A673 (cell line): Measurements from ENCODE around the gene COL4A6.

Experiments
- EZH2 ChIP-seq: fragments of 200-600 bp; sonication (generic); IDR thresholded peaks from 2 replicates; pipeline ENCODE4 v1.6.1; 2017; ENCODE audit warnings: borderline replicate concordance, low read depth, mild to moderate bottlenecking, mixed read lengths, antibody characterized with exemption, low read length; ENCODE audit not compliant: poor library complexity, severe bottlenecking
- TF ChIP-seq, protein P1 (sequence below): fragments of 300-800, 200-600 bp; sonication (generic); conservative IDR thresholded peaks from 2 replicates; pipeline ENCODE4 v1.5.1; 2017; ENCODE audit warnings: low read depth, mild to moderate bottlenecking, antibody characterized with exemption, low read length, moderate library complexity, mixed read lengths

GRCh38 chrX:108285918-108286317 is 152.3 kb downstream of the COL4A6 start:
- no peak for TF ChIP-seq EZH2
- TF ChIP-seq, protein P1, sequence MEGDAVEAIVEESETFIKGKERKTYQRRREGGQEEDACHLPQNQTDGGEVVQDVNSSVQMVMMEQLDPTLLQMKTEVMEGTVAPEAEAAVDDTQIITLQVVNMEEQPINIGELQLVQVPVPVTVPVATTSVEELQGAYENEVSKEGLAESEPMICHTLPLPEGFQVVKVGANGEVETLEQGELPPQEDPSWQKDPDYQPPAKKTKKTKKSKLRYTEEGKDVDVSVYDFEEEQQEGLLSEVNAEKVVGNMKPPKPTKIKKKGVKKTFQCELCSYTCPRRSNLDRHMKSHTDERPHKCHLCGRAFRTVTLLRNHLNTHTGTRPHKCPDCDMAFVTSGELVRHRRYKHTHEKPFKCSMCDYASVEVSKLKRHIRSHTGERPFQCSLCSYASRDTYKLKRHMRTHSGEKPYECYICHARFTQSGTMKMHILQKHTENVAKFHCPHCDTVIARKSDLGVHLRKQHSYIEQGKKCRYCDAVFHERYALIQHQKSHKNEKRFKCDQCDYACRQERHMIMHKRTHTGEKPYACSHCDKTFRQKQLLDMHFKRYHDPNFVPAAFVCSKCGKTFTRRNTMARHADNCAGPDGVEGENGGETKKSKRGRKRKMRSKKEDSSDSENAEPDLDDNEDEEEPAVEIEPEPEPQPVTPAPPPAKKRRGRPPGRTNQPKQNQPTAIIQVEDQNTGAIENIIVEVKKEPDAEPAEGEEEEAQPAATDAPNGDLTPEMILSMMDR = no peak
